RWPE2 (cell line): Measurements from ENCODE around the gene KCTD1.

Experiments
- ATAC-seq: fragments of 200-7000 bp; cut with Tn5 transposase; 3 replicates; pipeline ENCODE4 v1.9.1; 2021; ENCODE audit warnings: low read depth
- DNase-seq: peaks from one replicate; pipeline ENCODE4 v3.0.0-alpha.2; 2020; ENCODE audit warnings: low spot score
- H3K27ac ChIP-seq: fragments of 450-650 bp; 2 replicates; pipeline ENCODE4 v1.5.1; 2017; ENCODE audit warnings: mild to moderate bottlenecking; ENCODE audit not compliant: poor library complexity, severe bottlenecking
- H3K27me3 ChIP-seq: fragments of 250-450 bp; sonication (Bioruptor Pico); 2 replicates; pipeline ENCODE4 v1.5.1; 2021; ENCODE audit warnings: mild to moderate bottlenecking, moderate library complexity; ENCODE audit not compliant: insufficient read depth, poor library complexity, severe bottlenecking
- H3K36me3 ChIP-seq: fragments of 250-450 bp; sonication (Bioruptor Pico); 2 replicates; pipeline ENCODE4 v1.5.1; 2020; ENCODE audit warnings: low read depth, mild to moderate bottlenecking, moderate library complexity
- H3K4me1 ChIP-seq: fragments of 250-450 bp; sonication (Bioruptor Pico); 2 replicates; pipeline ENCODE4 v1.5.1; 2021; ENCODE audit warnings: mild to moderate bottlenecking, moderate library complexity; ENCODE audit not compliant: insufficient read depth, poor library complexity, severe bottlenecking
- H3K4me3 ChIP-seq: fragments of 250-450 bp; sonication (Bioruptor Pico); 2 replicates; pipeline ENCODE4 v1.5.1; 2021; ENCODE audit warnings: mild to moderate bottlenecking, moderate library complexity; ENCODE audit not compliant: severe bottlenecking
- H3K9me3 ChIP-seq: fragments of 250-450 bp; sonication (Bioruptor Pico); 2 replicates; pipeline ENCODE4 v1.5.1; 2021; ENCODE audit warnings: mild to moderate bottlenecking, moderate library complexity; ENCODE audit not compliant: severe bottlenecking
- CTCF ChIP-seq: fragments of 450-650 bp; IDR thresholded peaks from one replicate; pipeline ENCODE4 v1.5.1; 2017; ENCODE audit warnings: mild to moderate bottlenecking, moderate library complexity; ENCODE audit not compliant: poor library complexity, severe bottlenecking

KCTD1 gene

GRCh38 chr18:26418225-26418624 is 130.1 kb downstream of the KCTD1 start:
- DNase-seq (no peak), ATAC-seq (no peak)
- Histone ChIP-seq H3K27me3 (no peaks in the 10 kb centered on the region), H3K27ac (no peak overlapping the region), H3K9me3 (no peaks in the 10 kb centered on the region), H3K36me3 (no peaks in the 10 kb centered on the region), H3K4me1 (no peaks in the 10 kb centered on the region), H3K4me3 (no peak overlapping the region)
- TF ChIP-seq CTCF, result no peak

DNA sequence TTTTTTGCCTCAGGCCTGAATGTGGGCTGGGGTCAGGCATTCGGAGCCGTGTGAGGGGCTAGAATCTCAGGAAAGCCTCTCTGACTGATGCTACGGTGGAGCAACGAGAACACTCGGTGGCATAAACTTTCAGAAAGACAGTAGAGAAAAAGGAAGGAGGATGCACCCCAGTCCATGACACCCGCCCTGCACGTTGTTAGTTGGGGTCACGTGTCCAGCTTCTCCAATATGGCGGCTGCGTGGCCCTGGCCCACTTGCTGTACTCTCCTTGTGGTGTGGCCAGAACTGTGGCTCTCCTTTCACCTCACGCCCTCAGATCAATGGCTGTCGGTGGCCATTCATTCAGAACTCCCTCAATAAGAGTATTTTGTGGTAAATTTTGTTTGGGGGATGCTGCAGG is 131.2 kb downstream of the KCTD1 start:
- no peaks in the 10 kb centered on the region for H3K36me3 ChIP-seq
- ATAC-seq (no peak), DNase-seq (no peak)
- peaks cover 3% of the 10 kb centered on the region for H3K9me3 ChIP-seq
- TF ChIP-seq CTCF, result no peak
- H3K27me3 ChIP-seq, result no peaks in the 10 kb centered on the region
- no peak overlapping the region for H3K4me3 ChIP-seq
- H3K4me1 ChIP-seq, result no peaks in the 10 kb centered on the region
- no peak overlapping the region for H3K27ac ChIP-seq

DNA sequence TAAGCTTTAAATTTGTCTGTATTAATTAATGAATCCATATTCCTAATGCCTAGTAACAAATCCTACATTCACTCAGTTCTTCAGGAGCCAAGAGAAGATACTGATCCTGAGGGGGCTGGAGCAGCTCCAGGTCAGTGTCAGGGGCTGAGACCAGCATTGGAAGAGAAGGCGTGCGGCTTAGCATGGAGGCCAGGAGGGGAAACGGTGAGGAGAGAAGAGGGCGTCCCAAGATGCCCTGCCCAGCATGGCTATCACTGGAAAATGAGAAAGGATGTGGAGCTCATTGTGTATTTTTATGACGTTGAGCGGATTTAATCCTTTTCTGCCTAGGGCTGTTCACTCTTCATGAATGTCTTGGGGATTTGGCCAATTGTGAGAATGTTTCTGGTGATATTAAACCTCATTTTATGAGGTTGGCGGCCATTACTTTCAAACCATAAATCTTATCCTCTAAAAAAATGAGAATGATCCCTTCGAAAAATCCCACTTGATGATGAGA is 131.7 kb downstream of the KCTD1 start:
- ATAC-seq (no peak), DNase-seq (no peak)
- H3K36me3 ChIP-seq, result no peaks in the 10 kb centered on the region
- no peak overlapping the region for H3K4me3 ChIP-seq
- H3K4me1 ChIP-seq, result no peaks in the 10 kb centered on the region
- H3K9me3 ChIP-seq, result peaks cover 3% of the 10 kb centered on the region
- no peak overlapping the region for H3K27ac ChIP-seq
- TF ChIP-seq CTCF, result no peak
- H3K27me3 ChIP-seq, result no peaks in the 10 kb centered on the region

- no peaks in the 10 kb centered on the region for H3K27me3 ChIP-seq
- no peaks in the 10 kb centered on the region for H3K36me3 ChIP-seq
- no peak for TF ChIP-seq CTCF
- no peaks in the 10 kb centered on the region for H3K4me1 ChIP-seq
- no peak overlapping the region for H3K4me3 ChIP-seq
- no peak overlapping the region for H3K27ac ChIP-seq
- peaks cover 3% of the 10 kb centered on the region for H3K9me3 ChIP-seq
- ATAC-seq (no peak), DNase-seq (no peak)
These were observed 132.7 kb downstream of the KCTD1 start for GRCh38 chr18:26415631-26416030.

DNA sequence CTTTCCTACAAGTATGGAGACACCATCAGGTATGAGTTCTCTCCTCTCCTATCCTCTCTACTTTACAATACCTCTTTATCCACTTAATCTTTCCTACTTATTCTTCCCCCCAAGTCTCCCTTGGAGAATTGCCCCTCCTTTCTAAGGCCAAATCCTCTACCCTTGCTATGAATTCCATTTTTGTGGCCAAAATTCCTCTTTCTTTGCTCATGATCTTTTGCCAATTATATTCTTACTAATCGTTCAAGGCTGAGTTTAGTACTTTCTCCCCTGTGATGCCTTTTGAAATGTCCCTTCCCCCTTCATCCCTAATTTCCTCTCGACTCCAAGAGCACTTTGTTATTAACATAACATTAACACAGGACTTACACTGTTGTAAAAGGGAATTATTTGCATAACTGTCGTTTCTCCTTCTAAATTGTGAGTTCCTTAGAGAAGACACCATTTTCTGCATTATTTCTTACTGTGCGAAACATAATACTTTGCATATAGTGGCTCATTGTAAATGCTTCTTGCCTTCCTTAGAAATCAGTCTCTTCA is 133.4 kb downstream of the KCTD1 start:
- ATAC-seq (no peak), DNase-seq (no peak)
- Histone ChIP-seq H3K4me1 (no peaks in the 10 kb centered on the region), H3K27ac (no peak overlapping the region), H3K36me3 (no peaks in the 10 kb centered on the region), H3K27me3 (no peaks in the 10 kb centered on the region), H3K4me3 (no peak overlapping the region), H3K9me3 (peaks cover 3% of the 10 kb centered on the region)
- no peak for TF ChIP-seq CTCF
